GM12878 (cell line): ENCODE results near the gene CALD1. TPM values are rescaled to one million over a fixed set of nuclear protein-coding genes. Genes with fewer than 3 reads are reported as not detected.

Source experiments
- ATAC-seq: fragments of 200-7000 bp; cut with Tn5 transposase; 3 replicates; pipeline ENCODE4 v1.9.1; 2020; ENCODE audit warnings: mild to moderate bottlenecking, moderate library complexity
- BruUV-seq: library from RNA; stranded (reverse); fragments of 400-500 nt; replicated peaks from 2 replicates; lab custom pipeline; 2021; lab: Mats Ljungman, UMichigan
- CTCF ChIA-PET: fragments of 300-600 bp; sonication (Branson Sonifier 250); formaldehyde crosslinking; extraction: SDS; loops from one replicate; lab custom pipeline; 2021; ENCODE audit warnings: inconsistent platforms; lab: Yijun Ruan, JAX
- POLR2A ChIA-PET: fragments of 350-600 bp; formaldehyde crosslinking; extraction: SDS; loops from one replicate; lab custom pipeline; 2021; ENCODE audit warnings: inconsistent platforms; lab: Charles Lee
- RAD21 ChIA-PET: fragments of 300-600 bp; sonication (Branson Sonifier 250); formaldehyde crosslinking; loops from one replicate; lab custom pipeline; 2023; ENCODE audit warnings: antibody characterized with exemption; ENCODE audit not compliant: unreplicated experiment; lab: Charles Lee
- SMC1A ChIA-PET: fragments of 300-600 bp; sonication (Branson Sonifier 250); formaldehyde crosslinking; loops from one replicate; lab custom pipeline; 2023; ENCODE audit not compliant: unreplicated experiment, uncharacterized antibody; lab: Charles Lee
- DNase-seq: peaks from one replicate; pipeline ENCODE4 v3.0.0-alpha.2; 2011; ENCODE audit warnings: low read depth, low spot score
- FAIRE-seq: peaks from 3 replicates; lab custom pipeline; 2011; peaks lifted over from hg19 to GRCh38; lab: Jason Lieb, UNC
- H2AFZ ChIP-seq: 2 replicates; pipeline ENCODE4 v1.6.0; 2011; ENCODE audit warnings: low read depth, low read length, control low read depth; ENCODE audit not compliant: control insufficient read depth
- H3K27ac ChIP-seq: 2 replicates; pipeline ENCODE4 v1.5.1; 2011; ENCODE audit warnings: control low read depth; ENCODE audit not compliant: control insufficient read depth, insufficient read depth
- H3K27me3 ChIP-seq, 2 experiments: replicated peaks in 1 of 2; 2 replicates each; pipeline versions ENCODE4 v1.6.0 to v1.6.1; 2011; ENCODE audit warnings: low read length in 1 of 2; ENCODE audit not compliant: control insufficient read depth in 2 of 2, insufficient read depth in 2 of 2
- H3K36me3 ChIP-seq, 2 experiments: 2 replicates each; pipeline ENCODE4 v1.5.1; 2011; ENCODE audit warnings: low read length in 1 of 2; ENCODE audit not compliant: control insufficient read depth in 2 of 2, insufficient read depth in 2 of 2
- H3K4me1 ChIP-seq: 2 replicates; pipeline ENCODE4 v1.6.1; 2011; ENCODE audit warnings: mild to moderate bottlenecking, low read length, moderate library complexity, mixed read lengths; ENCODE audit not compliant: control insufficient read depth, insufficient read depth
- H3K4me2 ChIP-seq: 2 replicates; pipeline ENCODE4 v1.6.0; 2011; ENCODE audit warnings: control low read depth; ENCODE audit not compliant: control insufficient read depth, insufficient read depth
- H3K4me3 ChIP-seq: fragments of 200-600 bp; sonication (generic); 2 replicates; pipeline ENCODE4 v1.5.1; 2016
- H3K79me2 ChIP-seq: 2 replicates; pipeline ENCODE4 v1.6.0; 2011; ENCODE audit warnings: low read length; ENCODE audit not compliant: control insufficient read depth, insufficient read depth
- H3K9ac ChIP-seq: 2 replicates; pipeline ENCODE4 v1.8.0; 2011; ENCODE audit warnings: low read length, control low read depth, mixed read lengths; ENCODE audit not compliant: control insufficient read depth, insufficient read depth
- H3K9me3 ChIP-seq: replicated peaks from 3 replicates; pipeline ENCODE4 v1.5.1; 2011; ENCODE audit warnings: mild to moderate bottlenecking, low read length; ENCODE audit not compliant: control insufficient read depth, insufficient read depth
- H4K20me1 ChIP-seq: 2 replicates; pipeline ENCODE4 v1.6.0; 2011; ENCODE audit not compliant: control insufficient read depth, insufficient read depth
- BACH1 ChIP-seq: fragments of 450-650 bp; IDR thresholded peaks from 2 replicates; pipeline ENCODE4 v1.6.1; 2017; ENCODE audit warnings: mild to moderate bottlenecking, borderline replicate concordance
- CBFB ChIP-seq: IDR thresholded peaks from 2 replicates; pipeline ENCODE4 v1.6.1; 2016; ENCODE audit warnings: antibody characterized with exemption, low read depth
- CHD2 ChIP-seq: IDR thresholded peaks from 2 replicates; pipeline ENCODE4 v1.6.1; 2011; ENCODE audit warnings: low read depth, low read length, improper control_type of control experiment, borderline replicate concordance
- MYC ChIP-seq: IDR thresholded peaks from 2 replicates; pipeline ENCODE4 v1.6.1; 2011; ENCODE audit warnings: mild to moderate bottlenecking, low read length, moderate library complexity, inconsistent platforms; ENCODE audit not compliant: insufficient read depth, insufficient replicate concordance, insufficient read length, severe bottlenecking
- RAD51 ChIP-seq: fragments of 450-650 bp; IDR thresholded peaks from 2 replicates; pipeline ENCODE4 v1.6.1; 2016; ENCODE audit warnings: moderate library complexity, mild to moderate bottlenecking, inconsistent platforms
- SMC3 ChIP-seq: IDR thresholded peaks from 2 replicates; pipeline ENCODE4 v1.6.1; 2011; ENCODE audit warnings: low read length, improper control_type of control experiment, borderline replicate concordance
- SRF ChIP-seq, 2 experiments: IDR thresholded peaks; 2 replicates each; pipeline ENCODE4 v1.6.1; 2011; ENCODE audit warnings: low read depth in 2 of 2, low read length in 2 of 2, mild to moderate bottlenecking in 1 of 2, moderate library complexity in 1 of 2
- SUZ12 ChIP-seq: fragments of 200-600 bp; sonication (generic); IDR thresholded peaks from one replicate; pipeline ENCODE4 v1.6.1; 2018; ENCODE audit warnings: antibody characterized with exemption, mild to moderate bottlenecking; ENCODE audit not compliant: unreplicated experiment
- YY1 ChIP-seq: IDR thresholded peaks from 2 replicates; pipeline ENCODE4 v1.6.1; 2011; ENCODE audit warnings: low read depth, mild to moderate bottlenecking, low read length
- WGBS: methylation state at CpG from one replicate; pipeline ENCODE4 v1.1.6; 2016; ENCODE audit warnings: low lambda C conversion rate; ENCODE audit not compliant: insufficient replicate concordance, insufficient coverage; ENCODE audit errors: missing lambda C conversion rate; 5-methylcytosine and 5-hydroxymethylcytosine counted together
- in situ Hi-C: fragments of 300-500 bp; cut with MboI; formaldehyde crosslinking; loops from 9 replicates; pipeline ENCODE4 v1.14.3; 2018; ENCODE audit warnings: mixed read lengths
- intact Hi-C: fragments of 100-400 bp; cut with micrococcal nuclease; formaldehyde crosslinking; loops from one replicate; pipeline ENCODE4 v1.14.2; 2022; ENCODE audit not compliant: unreplicated experiment
- polyA plus RNA-seq, 11 experiments: library from polyadenylated mRNA; depleted of rRNA in 4 of 11; unstranded in 6 of 11; stranded (reverse) in 5 of 11; fragments of >200 nt; fragmentation: Nextera tagmentation in 4 of 11; fragmentation: Illumina TruSeq in 1 of 11; extraction: Ambion mirVana in 4 of 11; extraction: Trizol in 1 of 11; gene quantifications; 1 replicate in 1 of 11; 2 replicates in 10 of 11; pipeline versions ENCODE4 v1.2.1 to v1.2.3, GENCODE V29; 2011 to 2016; ENCODE audit warnings: inconsistent platforms in 2 of 11, missing spikeins in 2 of 11, low read depth in 1 of 11
- total RNA-seq, 4 experiments: library from RNA; depleted of rRNA in 3 of 4; stranded (reverse); fragments of >200 nt in 3 of 4; fragmentation: Illumina TruSeq in 1 of 4; extraction: Trizol in 1 of 4; gene quantifications; 2 replicates each; pipeline versions ENCODE4 v1.2.1 to v1.2.3, GENCODE V29; 2013 to 2021
- TF ChIP-seq, protein P1 (sequence below): fragments of 450-650 bp; IDR thresholded peaks from 2 replicates; pipeline ENCODE4 v1.6.1; 2017; ENCODE audit warnings: mild to moderate bottlenecking, moderate library complexity
- TF ChIP-seq, protein P2 (sequence below): fragments of 450-650 bp; IDR thresholded peaks from 2 replicates; pipeline ENCODE4 v1.6.1; 2016; ENCODE audit warnings: mild to moderate bottlenecking

Gene CALD1
- total and polyA plus RNA-seq, 10 of the 15 experiments (the other 5 are each of a cell fraction or from before 2014, with no cell fraction given): 0.03 to 1.3 (median 0.22) TPM

DNA sequence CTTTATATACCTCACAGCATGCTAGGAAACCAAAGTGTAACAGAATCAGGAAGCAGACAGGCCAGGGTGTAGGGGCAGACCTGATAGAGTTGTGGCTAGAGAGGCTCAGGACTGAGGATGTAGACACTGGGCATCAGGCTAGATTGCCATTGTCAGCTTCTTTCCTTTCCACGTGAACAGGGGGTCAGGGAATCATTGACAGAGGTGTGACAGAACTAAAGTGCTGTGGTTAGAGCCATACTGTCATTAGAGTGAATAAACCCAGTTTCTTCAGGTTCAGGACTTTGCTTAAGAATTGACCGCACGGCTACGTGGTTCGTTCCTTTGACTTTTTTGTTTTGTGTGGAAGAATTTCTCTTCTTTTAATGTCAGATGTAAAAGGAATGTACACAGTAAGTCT lies 90.7 kb downstream of the CALD1 start:
- H3K4me2 ChIP-seq: no peak overlapping the region
- no peaks in the 10 kb centered on the region for H3K36me3 ChIP-seq
- POLR2A ChIA-PET: no interaction called here
- no peak for FAIRE-seq
- H3K4me3 ChIP-seq: no peak overlapping the region
- no peak for DNase-seq
- no peaks in the 10 kb centered on the region for H4K20me1 ChIP-seq
- 77% methylated on average over 5 of the region's 5 CpGs for WGBS
- in situ Hi-C loops (no loop called here), intact Hi-C loops (no loop called here)
- TF ChIP-seq CBFB (no peak), YY1 (no peak), SUZ12 (no peak), BACH1 (no peak), MYC (no peak), SMC3 (no peak), SRF (IDR thresholded peaks at IDR 0.05; ENCODE audit: low read depth in 2 of 2, low read length in 2 of 2) (no peak), CHD2 (no peak), RAD51 (no peak)
- TF ChIP-seq, protein P1, sequence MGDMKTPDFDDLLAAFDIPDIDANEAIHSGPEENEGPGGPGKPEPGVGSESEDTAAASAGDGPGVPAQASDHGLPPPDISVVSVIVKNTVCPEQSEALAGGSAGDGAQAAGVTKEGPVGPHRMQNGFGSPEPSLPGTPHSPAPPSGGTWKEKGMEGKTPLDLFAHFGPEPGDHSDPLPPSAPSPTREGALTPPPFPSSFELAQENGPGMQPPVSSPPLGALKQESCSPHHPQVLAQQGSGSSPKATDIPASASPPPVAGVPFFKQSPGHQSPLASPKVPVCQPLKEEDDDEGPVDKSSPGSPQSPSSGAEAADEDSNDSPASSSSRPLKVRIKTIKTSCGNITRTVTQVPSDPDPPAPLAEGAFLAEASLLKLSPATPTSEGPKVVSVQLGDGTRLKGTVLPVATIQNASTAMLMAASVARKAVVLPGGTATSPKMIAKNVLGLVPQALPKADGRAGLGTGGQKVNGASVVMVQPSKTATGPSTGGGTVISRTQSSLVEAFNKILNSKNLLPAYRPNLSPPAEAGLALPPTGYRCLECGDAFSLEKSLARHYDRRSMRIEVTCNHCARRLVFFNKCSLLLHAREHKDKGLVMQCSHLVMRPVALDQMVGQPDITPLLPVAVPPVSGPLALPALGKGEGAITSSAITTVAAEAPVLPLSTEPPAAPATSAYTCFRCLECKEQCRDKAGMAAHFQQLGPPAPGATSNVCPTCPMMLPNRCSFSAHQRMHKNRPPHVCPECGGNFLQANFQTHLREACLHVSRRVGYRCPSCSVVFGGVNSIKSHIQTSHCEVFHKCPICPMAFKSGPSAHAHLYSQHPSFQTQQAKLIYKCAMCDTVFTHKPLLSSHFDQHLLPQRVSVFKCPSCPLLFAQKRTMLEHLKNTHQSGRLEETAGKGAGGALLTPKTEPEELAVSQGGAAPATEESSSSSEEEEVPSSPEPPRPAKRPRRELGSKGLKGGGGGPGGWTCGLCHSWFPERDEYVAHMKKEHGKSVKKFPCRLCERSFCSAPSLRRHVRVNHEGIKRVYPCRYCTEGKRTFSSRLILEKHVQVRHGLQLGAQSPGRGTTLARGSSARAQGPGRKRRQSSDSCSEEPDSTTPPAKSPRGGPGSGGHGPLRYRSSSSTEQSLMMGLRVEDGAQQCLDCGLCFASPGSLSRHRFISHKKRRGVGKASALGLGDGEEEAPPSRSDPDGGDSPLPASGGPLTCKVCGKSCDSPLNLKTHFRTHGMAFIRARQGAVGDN: no peak
- TF ChIP-seq, protein P2, sequence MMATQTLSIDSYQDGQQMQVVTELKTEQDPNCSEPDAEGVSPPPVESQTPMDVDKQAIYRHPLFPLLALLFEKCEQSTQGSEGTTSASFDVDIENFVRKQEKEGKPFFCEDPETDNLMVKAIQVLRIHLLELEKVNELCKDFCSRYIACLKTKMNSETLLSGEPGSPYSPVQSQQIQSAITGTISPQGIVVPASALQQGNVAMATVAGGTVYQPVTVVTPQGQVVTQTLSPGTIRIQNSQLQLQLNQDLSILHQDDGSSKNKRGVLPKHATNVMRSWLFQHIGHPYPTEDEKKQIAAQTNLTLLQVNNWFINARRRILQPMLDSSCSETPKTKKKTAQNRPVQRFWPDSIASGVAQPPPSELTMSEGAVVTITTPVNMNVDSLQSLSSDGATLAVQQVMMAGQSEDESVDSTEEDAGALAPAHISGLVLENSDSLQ: no peak
- no peaks in the 10 kb centered on the region for H3K79me2 ChIP-seq
- CTCF ChIA-PET: no interaction called here
- H3K4me1 ChIP-seq: no peaks in the 10 kb centered on the region
- H3K27ac ChIP-seq: no peak overlapping the region
- RAD21 ChIA-PET: no interaction called here
- no peak overlapping the region for H3K9ac ChIP-seq
- ATAC-seq: no peak
- H3K9me3 ChIP-seq: no peaks in the 10 kb centered on the region
- SMC1A ChIA-PET: interaction anchor here (1.7 kb wide), 1 partner anchor 18 kb away, joined by 3 read pairs; no protein-coding TSS in a partner anchor
- no peak overlapping the region for H2AFZ ChIP-seq
- no TSS peak for BruUV-seq
- H3K27me3 ChIP-seq: no peaks in the 10 kb centered on the region
